HepG2 (cell line): Measurements from ENCODE around the gene SUPT20HL2. TPM values are rescaled to one million over a fixed set of nuclear protein-coding genes. Genes with fewer than 3 reads are reported as not detected.

Experiments
- ATAC-seq: fragments of 200-7000 bp; cut with Tn5 transposase; 3 replicates; pipeline ENCODE4 v1.9.1; 2020; ENCODE audit warnings: mild to moderate bottlenecking, moderate library complexity
- BruUV-seq: library from RNA; stranded (reverse); fragments of 400-500 nt; replicated peaks from 2 replicates; lab custom pipeline; 2021; lab: Mats Ljungman, UMichigan
- CTCF ChIA-PET: fragments of 300-600 bp; formaldehyde crosslinking; extraction: SDS; loops from one replicate; lab custom pipeline; 2021; ENCODE audit warnings: low total read pairs, inconsistent platforms, low intra/inter-chr PET ratio; lab: Yijun Ruan, JAX
- POLR2A ChIA-PET: fragments of 350-600 bp; sonication (Branson Sonifier 250); formaldehyde crosslinking; loops from one replicate; lab custom pipeline; 2020; ENCODE audit warnings: antibody characterized with exemption, inconsistent platforms; lab: Yijun Ruan, JAX
- DNase-seq: peaks from one replicate; pipeline ENCODE4 v3.0.0-alpha.2; 2015; ENCODE audit warnings: low spot score
- FAIRE-seq: peaks from 3 replicates; lab custom pipeline; 2011; peaks lifted over from hg19 to GRCh38; lab: Jason Lieb, UNC
- H2AFZ ChIP-seq: one replicate; pipeline ENCODE4 v1.6.1; 2011; ENCODE audit warnings: low read length, inconsistent platforms
- H3K27ac ChIP-seq: fragments of 300-600 bp; 3 replicates; pipeline ENCODE4 v1.8.0; 2011; ENCODE audit warnings: mixed run types, mild to moderate bottlenecking, mixed read lengths, low read length, inconsistent platforms; ENCODE audit not compliant: insufficient read depth; ENCODE audit errors: extremely low read length
- H3K27me3 ChIP-seq, 2 experiments: fragments of 200-600 bp in 1 of 2; 2 replicates in 1 of 2; 3 replicates in 1 of 2; pipeline versions ENCODE4 v1.6.0 to v1.8.0; 2011; ENCODE audit warnings: low read length in 2 of 2, mild to moderate bottlenecking in 2 of 2, moderate library complexity in 2 of 2, inconsistent platforms in 1 of 2; ENCODE audit not compliant: insufficient read depth in 2 of 2, control insufficient read depth in 1 of 2
- H3K36me3 ChIP-seq, 2 experiments: fragments of 200-600 bp in 1 of 2; replicated peaks in 1 of 2; 2 replicates in 1 of 2; 3 replicates in 1 of 2; pipeline versions ENCODE4 v1.5.1 to v1.8.0; 2011; ENCODE audit warnings: low read length in 2 of 2, inconsistent platforms in 1 of 2; ENCODE audit not compliant: insufficient read depth in 2 of 2, control insufficient read depth in 1 of 2
- H3K4me1 ChIP-seq: 2 replicates; pipeline ENCODE4 v1.5.1; 2012; ENCODE audit warnings: low read length, inconsistent platforms; ENCODE audit not compliant: insufficient read depth
- H3K4me2 ChIP-seq: 2 replicates; pipeline ENCODE4 v1.6.0; 2011; ENCODE audit warnings: low read depth, low read length, inconsistent platforms
- H3K4me3 ChIP-seq, 3 experiments: fragments of 200-600 bp in 1 of 3; sonication (generic), shearing (Covaris generic) in 1 of 3; replicated peaks in 1 of 3; 2 replicates each; pipeline ENCODE4 v1.5.1; 2011 to 2016; ENCODE audit warnings: low read length in 3 of 3, inconsistent platforms in 2 of 3, low read depth in 2 of 3, mild to moderate bottlenecking in 2 of 3, control low read depth in 1 of 3, mixed read lengths in 1 of 3; ENCODE audit not compliant: insufficient read depth in 1 of 3
- H3K79me2 ChIP-seq: one replicate; pipeline ENCODE4 v1.6.1; 2011; ENCODE audit warnings: low read length, inconsistent platforms; ENCODE audit not compliant: insufficient read depth
- H3K9ac ChIP-seq: 2 replicates; pipeline ENCODE4 v1.6.0; 2011; ENCODE audit warnings: mild to moderate bottlenecking, low read depth, low read length, inconsistent platforms; ENCODE audit not compliant: insufficient read depth
- H3K9me3 ChIP-seq: 2 replicates; pipeline ENCODE4 v1.5.1; 2012; ENCODE audit warnings: mild to moderate bottlenecking, low read length
- H4K20me1 ChIP-seq: 2 replicates; pipeline ENCODE4 v1.6.0; 2011; ENCODE audit warnings: inconsistent platforms, mild to moderate bottlenecking, low read length, moderate library complexity; ENCODE audit not compliant: insufficient read depth
- CCDC6 ChIP-seq: sonication (generic); formaldehyde crosslinking; IDR thresholded peaks from 2 replicates; pipeline ENCODE4 v1.8.1; 2022; ENCODE audit warnings: mild to moderate bottlenecking, missing genetic modification reagents, moderate library complexity
- FOXK1 ChIP-seq: sonication (generic); formaldehyde crosslinking; IDR thresholded peaks from 2 replicates; pipeline ENCODE4 v1.4.0; 2020; ENCODE audit warnings: low read depth, missing genetic modification reagents, borderline replicate concordance
- SALL1 ChIP-seq: sonication (generic); formaldehyde crosslinking; IDR thresholded peaks from 2 replicates; pipeline ENCODE4 v1.8.0; 2022; ENCODE audit warnings: mild to moderate bottlenecking, missing genetic modification reagents
- SCMH1 ChIP-seq: sonication (generic); formaldehyde crosslinking; IDR thresholded peaks from 2 replicates; pipeline ENCODE4 v1.9.0; 2021; ENCODE audit warnings: missing genetic modification reagents, mild to moderate bottlenecking, borderline replicate concordance
- TARDBP ChIP-seq: sonication (generic); formaldehyde crosslinking; IDR thresholded peaks from 2 replicates; pipeline ENCODE4 v1.8.0; 2022; ENCODE audit warnings: mild to moderate bottlenecking, missing genetic modification reagents
- TEF ChIP-seq: sonication (generic); formaldehyde crosslinking; IDR thresholded peaks from 2 replicates; pipeline ENCODE4 v1.5.0; 2020; ENCODE audit warnings: missing genetic modification reagents
- ZBTB21 ChIP-seq: sonication (generic); formaldehyde crosslinking; IDR thresholded peaks from 2 replicates; pipeline ENCODE4 v1.4.0; 2020; ENCODE audit warnings: missing genetic modification reagents
- ZBTB44 ChIP-seq: sonication (generic); formaldehyde crosslinking; IDR thresholded peaks from 2 replicates; pipeline ENCODE4 v1.4.0; 2020; ENCODE audit warnings: missing genetic modification reagents
- ZFP82 ChIP-seq: sonication (generic); formaldehyde crosslinking; IDR thresholded peaks from 2 replicates; pipeline ENCODE4 v1.5.1; 2020; ENCODE audit warnings: mild to moderate bottlenecking, missing genetic modification reagents, borderline replicate concordance
- ZNF121 ChIP-seq: sonication (generic); formaldehyde crosslinking; IDR thresholded peaks from 2 replicates; pipeline ENCODE4 v1.5.0; 2020; ENCODE audit warnings: mild to moderate bottlenecking, missing genetic modification reagents
- ZNF263 ChIP-seq: sonication (generic); formaldehyde crosslinking; IDR thresholded peaks from 2 replicates; pipeline ENCODE4 v1.4.0; 2020; ENCODE audit warnings: missing genetic modification reagents
- ZNF44 ChIP-seq: sonication (generic); formaldehyde crosslinking; IDR thresholded peaks from 2 replicates; pipeline ENCODE4 v1.5.1; 2020; ENCODE audit warnings: mild to moderate bottlenecking, missing genetic modification reagents
- ZNF747 ChIP-seq: sonication (generic); formaldehyde crosslinking; IDR thresholded peaks from 2 replicates; pipeline ENCODE4 v1.8.1; 2023; ENCODE audit warnings: missing genetic modification reagents, mild to moderate bottlenecking, borderline replicate concordance
- WGBS: methylation state at CpG from one replicate; pipeline ENCODE4 v1.1.6; 2017; ENCODE audit warnings: low lambda C conversion rate; 5-methylcytosine and 5-hydroxymethylcytosine counted together
- in situ Hi-C: cut with HindIII; loops from 2 replicates; pipeline ENCODE4 v1.10.0; 2017; ENCODE audit warnings: low pct_unique_long_range_greater_than_20kb; ENCODE audit not compliant: extremely low pct_ligation_motif_present
- intact Hi-C: fragments of 100-400 bp; cut with micrococcal nuclease; formaldehyde crosslinking; loops from one replicate; pipeline ENCODE4 v1.10.0; 2022; ENCODE audit not compliant: unreplicated experiment
- polyA plus RNA-seq, 8 experiments: library from polyadenylated mRNA; depleted of rRNA in 3 of 8; stranded (reverse) in 7 of 8; unstranded in 1 of 8; fragments of >200 nt; fragmentation: Illumina TruSeq in 4 of 8; extraction: Trizol in 4 of 8; gene quantifications; 2 replicates each; pipeline versions ENCODE4 v1.2.1 to v1.2.3, GENCODE V29; 2011 to 2016; ENCODE audit warnings: low read depth in 4 of 8, missing spikeins in 1 of 8, mixed read lengths in 1 of 8; ENCODE audit not compliant: insufficient read depth in 1 of 8
- total RNA-seq, 5 experiments: library from RNA; depleted of rRNA; stranded (reverse); fragments of >200 nt; fragmentation: Illumina TruSeq; extraction: Trizol; gene quantifications; 2 replicates each; pipeline ENCODE4 v1.2.3, GENCODE V29; 2016; ENCODE audit warnings: low read depth in 1 of 5
- TF ChIP-seq, protein P1 (sequence below): IDR thresholded peaks from 2 replicates; pipeline ENCODE4 v1.6.1; 2016; ENCODE audit warnings: low read depth, control low read depth

Gene SUPT20HL2
- total and polyA plus RNA-seq, 2 of the 13 experiments (the other 11 are each of a cell fraction or from before 2014, with no cell fraction given), result not detected

DNA sequence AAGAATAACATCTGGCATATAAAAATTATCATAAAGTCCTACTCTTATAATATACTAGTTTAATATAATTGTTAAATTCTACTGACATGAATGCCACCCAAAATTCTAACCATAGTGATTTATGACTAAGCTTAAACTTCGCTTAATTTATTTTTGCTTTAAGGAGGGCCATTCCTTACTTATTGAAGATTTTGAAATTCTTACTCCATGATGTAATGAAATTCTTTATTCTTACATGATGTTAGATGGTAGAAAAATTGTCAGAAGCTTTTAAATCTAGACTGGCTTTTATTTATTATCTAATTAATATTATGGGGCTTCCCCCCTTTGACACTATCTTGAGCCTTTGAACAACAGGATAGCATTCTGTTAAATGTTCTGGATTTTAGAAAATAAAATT, 19.5 kb upstream of the SUPT20HL2 start:
- ChIA-PET CTCF (no interaction called here), POLR2A (no interaction called here)
- H3K79me2 ChIP-seq, result no peaks in the 10 kb centered on the region
- no peaks in the 10 kb centered on the region for H3K27me3 ChIP-seq
- DNase-seq (no peak), ATAC-seq (no peak), FAIRE-seq (no peak)
- no peak overlapping the region for H3K4me3 ChIP-seq
- no peak overlapping the region for H3K9ac ChIP-seq
- no peaks in the 10 kb centered on the region for H3K9me3 ChIP-seq
- H3K36me3 ChIP-seq, result no peaks in the 10 kb centered on the region
- BruUV-seq, result no TSS peak
- no peaks in the 10 kb centered on the region for H3K4me1 ChIP-seq
- no peak overlapping the region for H3K4me2 ChIP-seq
- intact Hi-C loops, result no loop called here
- no peak overlapping the region for H2AFZ ChIP-seq
- in situ Hi-C loops, result no loop called here
- no peak for TF ChIP-seq FOXK1 (CRISPR knock-in tag)
- no peaks in the 10 kb centered on the region for H4K20me1 ChIP-seq
- no peak overlapping the region for H3K27ac ChIP-seq
- WGBS, result 7% methylated on average over 1 of the region's 1 CpG

DNA sequence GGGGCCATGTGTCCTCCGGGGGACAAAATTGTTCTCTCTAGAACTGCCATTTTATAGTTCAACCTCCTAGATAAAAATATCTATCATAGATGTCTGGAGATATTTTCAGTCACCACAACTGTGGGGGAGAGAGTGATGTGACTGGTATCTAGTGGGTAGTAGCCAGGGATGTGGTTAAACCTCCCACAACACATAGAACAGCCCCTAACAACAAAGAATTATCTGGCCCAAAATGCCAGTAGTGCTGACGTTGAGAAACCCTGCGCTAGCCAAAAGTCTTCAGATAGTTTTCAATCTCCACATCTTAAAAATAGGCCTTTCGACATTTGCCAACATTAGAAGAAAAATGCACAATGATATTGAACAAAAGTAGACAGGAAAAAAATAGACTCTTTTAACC, 19.0 kb upstream of the SUPT20HL2 start:
- H4K20me1 ChIP-seq, result no peaks in the 10 kb centered on the region
- no peak overlapping the region for H3K4me2 ChIP-seq
- BruUV-seq, result no TSS peak
- H2AFZ ChIP-seq, result no peak overlapping the region
- ATAC-seq, result no peak
- no peaks in the 10 kb centered on the region for H3K79me2 ChIP-seq
- intact Hi-C loops (no loop called here), in situ Hi-C loops (no loop called here)
- no peak overlapping the region for H3K27ac ChIP-seq
- 3% methylated on average over 4 of the region's 4 CpGs for WGBS
- CTCF ChIA-PET, result no interaction called here
- POLR2A ChIA-PET, result no interaction called here
- H3K27me3 ChIP-seq, result no peaks in the 10 kb centered on the region
- no peaks in the 10 kb centered on the region for H3K9me3 ChIP-seq
- H3K4me1 ChIP-seq, result no peaks in the 10 kb centered on the region
- no peak overlapping the region for H3K4me3 ChIP-seq
- H3K9ac ChIP-seq, result no peak overlapping the region
- no peak for TF ChIP-seq ZNF44 (CRISPR knock-in tag)
- TF ChIP-seq ZBTB44, result no peak
- no peak for TF ChIP-seq ZFP82 (CRISPR knock-in tag)
- TF ChIP-seq ZNF263 (CRISPR knock-in tag), result no peak
- TF ChIP-seq CCDC6 (CRISPR knock-in tag), result no peak
- TF ChIP-seq ZNF121 (CRISPR knock-in tag), result no peak
- TF ChIP-seq TEF, result no peak
- no peak for TF ChIP-seq SCMH1 (CRISPR knock-in tag)
- TF ChIP-seq, protein P1, sequence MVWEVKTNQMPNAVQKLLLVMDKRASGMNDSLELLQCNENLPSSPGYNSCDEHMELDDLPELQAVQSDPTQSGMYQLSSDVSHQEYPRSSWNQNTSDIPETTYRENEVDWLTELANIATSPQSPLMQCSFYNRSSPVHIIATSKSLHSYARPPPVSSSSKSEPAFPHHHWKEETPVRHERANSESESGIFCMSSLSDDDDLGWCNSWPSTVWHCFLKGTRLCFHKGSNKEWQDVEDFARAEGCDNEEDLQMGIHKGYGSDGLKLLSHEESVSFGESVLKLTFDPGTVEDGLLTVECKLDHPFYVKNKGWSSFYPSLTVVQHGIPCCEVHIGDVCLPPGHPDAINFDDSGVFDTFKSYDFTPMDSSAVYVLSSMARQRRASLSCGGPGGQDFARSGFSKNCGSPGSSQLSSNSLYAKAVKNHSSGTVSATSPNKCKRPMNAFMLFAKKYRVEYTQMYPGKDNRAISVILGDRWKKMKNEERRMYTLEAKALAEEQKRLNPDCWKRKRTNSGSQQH (CRISPR knock-in tag), result no peak
- TF ChIP-seq ZNF747 (CRISPR knock-in tag), result no peak
- TF ChIP-seq TARDBP, result no peak
- no peak for TF ChIP-seq ZBTB21 (CRISPR knock-in tag)
- TF ChIP-seq SALL1 (CRISPR knock-in tag), result no peak
- FAIRE-seq, result no peak
- DNase-seq, result no peak
- H3K36me3 ChIP-seq, result no peaks in the 10 kb centered on the region
